ENCODE data around the gene TSSC4.

TSSC4 gene

DNA sequence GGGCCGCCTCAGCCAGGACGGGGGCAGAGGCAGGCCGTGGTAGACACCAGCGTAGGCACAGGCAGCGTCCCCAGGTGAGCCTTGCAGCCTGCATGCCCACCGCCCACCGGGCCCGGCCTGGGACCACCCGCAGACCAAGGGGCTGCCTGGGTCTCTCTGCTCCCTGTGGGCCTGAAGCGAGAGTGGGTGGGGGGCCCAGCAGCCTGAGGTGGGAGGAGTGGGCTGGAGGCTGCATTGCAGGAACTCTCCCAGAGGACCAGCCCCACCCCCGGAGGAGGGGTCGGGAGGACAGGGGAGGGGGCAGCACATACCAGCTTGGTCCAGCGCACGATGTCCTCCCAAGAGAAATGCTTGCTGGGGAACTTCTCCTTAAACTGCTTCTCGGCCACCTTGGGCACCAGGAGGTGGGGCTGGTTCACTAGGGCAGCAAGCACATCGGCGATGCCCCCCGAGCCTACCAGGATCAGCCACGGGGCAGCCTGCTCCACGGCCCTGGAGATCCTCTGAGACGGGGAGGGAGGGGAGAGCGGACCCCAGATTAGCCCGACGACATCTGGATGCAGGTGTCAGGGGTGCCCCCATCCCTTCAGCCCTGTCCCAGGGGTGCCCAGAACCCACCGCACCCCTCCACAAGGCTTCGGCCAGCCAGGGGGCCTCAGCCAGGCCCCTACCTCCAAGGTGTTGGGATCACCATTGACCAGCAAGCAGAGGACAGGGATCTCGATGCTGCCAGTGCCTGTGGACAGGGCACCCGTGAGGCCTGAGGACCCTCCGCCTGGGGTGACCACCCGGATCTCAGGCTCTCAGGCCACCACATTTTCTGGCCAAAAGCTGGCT lies 17.5 kb downstream of the TSSC4 start:
- no peak for DNase-seq (ENCODE audit: low read depth in 2 of 2)

DNA sequence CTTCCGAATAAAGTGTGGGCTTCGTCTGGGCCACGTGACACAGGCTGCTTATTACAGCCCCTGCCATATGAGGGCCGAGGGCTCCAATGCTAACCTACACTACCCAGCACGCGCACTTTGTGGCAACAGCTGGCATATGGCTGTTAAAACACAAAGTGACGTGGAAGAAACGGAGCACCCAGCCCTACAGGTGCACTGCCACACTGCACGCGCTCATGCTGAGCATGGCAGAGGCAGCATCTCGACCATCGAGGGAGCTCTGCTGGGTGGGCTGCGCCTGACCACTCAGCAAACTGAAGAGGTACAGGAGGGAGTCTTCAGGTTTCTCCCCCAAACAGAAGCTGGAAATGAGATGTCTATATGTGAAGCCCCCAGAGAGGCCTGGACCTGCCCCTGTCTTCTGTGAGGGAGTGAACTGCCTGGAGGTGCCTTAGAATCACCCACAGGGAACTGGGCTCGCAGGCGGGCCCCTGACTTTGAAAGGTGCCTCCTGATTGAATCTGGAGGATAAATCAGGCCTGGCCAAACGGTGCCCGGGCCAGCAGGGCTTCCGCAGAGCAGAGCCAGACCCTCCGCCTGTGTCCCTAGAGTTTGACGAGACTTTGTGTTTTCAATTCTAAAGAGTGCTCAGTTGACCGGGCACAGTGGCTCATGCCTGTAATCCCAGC lies 18.3 kb downstream of the TSSC4 start:
- no peak for DNase-seq (ENCODE audit: low read depth in 2 of 2)

DNA sequence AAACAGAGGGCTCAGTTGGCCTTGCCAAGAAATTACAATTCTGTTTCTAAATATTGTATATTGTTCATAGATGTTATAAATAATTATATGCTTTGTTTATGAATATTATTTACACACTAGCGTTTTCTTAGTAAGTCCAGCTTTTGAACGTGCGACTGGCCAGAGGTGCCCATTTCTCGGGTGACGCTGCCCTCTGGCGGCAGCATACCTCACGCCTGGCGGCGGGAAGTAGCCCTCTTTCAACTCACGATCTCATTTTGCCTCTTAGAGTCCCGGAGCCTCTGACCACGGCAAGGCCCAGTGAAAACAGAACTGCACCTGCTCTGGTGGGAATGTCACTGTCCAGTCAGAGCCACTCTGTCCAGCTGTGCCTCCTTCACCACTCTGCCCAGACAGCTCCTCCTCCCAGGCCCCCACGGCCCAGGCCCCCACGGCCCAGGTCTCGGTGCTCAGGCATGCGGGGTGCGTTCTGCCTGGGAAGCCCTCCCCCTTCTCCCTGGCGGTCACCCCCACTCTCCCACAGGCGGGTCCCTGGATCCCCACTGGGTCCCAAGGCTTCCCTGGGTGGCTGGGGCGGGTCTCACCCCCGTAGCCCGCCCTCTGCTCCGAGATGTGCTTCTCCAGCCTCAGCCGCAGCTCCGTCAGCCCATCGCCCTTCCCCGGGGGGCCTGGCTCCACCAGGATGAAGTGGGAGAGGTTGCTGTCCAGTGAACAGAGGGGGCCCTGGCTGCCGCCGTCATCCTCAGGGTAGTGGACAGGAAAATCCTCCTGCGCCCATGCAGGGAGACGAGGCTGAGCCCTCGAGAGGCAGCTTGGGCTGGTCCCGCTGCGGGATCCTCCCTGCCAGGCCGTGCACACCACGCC lies 19.3 kb downstream of the TSSC4 start:
- DNase-seq (ENCODE audit: low read depth in 2 of 2), result peak; percentile 58 to 61

DNA sequence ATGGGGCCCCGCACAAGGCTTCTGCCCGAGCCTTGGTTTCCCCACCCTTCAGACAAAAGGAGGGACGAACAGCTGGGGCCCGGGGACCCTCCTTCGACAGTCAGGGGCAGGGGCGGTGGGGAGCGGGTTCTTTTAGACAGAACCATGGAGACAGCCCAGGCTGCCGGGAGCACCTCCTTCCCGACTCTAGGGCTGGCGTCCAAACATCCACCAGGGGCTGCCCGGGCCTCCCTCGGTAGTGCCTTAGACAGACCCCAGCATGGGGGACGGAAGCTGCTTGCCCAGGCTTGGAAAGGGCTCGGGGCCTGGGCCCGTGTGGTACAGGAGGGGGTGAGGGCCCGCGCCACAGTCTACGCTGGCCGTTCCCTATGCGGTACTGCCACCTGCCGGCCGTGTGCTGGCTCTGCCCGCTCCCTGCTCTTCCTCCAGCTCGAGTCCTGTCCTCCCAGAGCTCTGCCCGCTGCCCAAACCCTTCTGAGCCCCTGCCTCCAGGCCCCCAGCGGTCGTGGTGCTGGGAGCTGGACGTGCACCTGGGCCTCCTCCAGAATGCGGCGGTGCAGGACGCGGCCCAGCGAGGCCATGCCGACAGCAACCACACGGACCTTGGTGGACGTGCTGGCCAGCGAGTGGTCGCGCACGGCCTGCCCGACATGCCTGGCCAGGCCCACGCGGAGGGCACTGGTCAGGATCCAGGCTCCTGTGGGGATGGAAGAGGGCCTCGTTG lies 20.1 kb downstream of the TSSC4 start:
- peak; percentile 63 to 66 for DNase-seq (ENCODE audit: low read depth in 2 of 2)

DNA sequence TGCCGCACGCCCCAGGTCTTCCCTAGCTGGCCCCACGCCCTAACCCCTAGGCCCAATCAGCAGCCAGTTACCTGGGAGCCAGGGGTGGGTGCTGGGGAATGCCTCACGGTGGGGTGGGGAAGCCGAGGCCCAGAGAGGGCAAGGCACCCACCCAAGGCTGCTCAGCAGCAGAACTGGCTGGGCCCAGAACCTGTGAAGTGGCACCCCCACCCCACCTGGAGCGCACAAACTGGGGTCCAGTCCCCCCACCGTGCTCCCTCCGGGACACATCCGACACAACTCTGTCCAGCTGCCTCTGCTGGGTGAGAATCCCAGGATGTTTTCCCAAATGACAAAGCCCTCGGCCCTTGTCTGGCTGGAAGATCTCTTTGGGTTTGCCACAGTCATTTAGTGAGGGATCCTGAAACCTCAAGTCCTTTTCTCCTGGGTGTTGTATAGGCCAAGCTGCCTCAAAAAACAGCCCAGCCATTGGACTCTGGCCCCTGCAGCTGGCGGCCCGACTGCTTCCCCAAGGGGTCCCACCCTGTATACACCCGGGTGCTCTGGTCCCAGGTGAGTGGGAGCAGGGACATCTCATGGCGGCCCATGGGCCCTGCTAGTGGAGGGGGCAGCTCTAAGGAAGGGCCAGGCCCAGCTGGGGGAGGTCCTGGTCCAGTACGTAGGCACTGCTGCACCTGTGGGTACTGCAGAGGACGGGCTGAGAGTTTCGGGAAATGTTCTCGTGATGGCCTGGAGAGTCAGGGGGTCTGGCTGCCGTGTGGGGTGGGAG lies 20.9 kb downstream of the TSSC4 start:
- DNase-seq (ENCODE audit: low read depth in 2 of 2), result no peak

DNA sequence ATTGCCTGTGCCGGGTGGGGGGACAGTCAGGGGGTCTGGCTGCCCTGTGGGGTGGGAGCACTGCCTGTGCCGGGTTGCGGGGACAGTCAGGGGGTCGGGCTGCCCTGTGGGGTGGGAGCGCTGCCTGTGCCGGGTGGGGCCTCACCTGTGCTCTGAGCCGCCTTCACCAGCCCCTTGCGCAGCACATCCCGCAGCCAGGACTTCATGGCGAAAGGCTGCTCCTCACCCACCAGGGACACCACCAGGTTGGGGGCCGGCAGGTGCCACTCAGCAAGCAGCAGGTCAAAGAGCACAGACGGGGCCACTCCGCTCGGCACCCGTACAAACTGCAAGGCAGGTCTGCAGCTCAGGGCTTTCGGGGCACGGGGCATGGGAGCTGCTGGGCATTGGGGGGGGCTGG lies 21.4 kb downstream of the TSSC4 start:
- no peak for DNase-seq (ENCODE audit: low read depth in 2 of 2)

DNA sequence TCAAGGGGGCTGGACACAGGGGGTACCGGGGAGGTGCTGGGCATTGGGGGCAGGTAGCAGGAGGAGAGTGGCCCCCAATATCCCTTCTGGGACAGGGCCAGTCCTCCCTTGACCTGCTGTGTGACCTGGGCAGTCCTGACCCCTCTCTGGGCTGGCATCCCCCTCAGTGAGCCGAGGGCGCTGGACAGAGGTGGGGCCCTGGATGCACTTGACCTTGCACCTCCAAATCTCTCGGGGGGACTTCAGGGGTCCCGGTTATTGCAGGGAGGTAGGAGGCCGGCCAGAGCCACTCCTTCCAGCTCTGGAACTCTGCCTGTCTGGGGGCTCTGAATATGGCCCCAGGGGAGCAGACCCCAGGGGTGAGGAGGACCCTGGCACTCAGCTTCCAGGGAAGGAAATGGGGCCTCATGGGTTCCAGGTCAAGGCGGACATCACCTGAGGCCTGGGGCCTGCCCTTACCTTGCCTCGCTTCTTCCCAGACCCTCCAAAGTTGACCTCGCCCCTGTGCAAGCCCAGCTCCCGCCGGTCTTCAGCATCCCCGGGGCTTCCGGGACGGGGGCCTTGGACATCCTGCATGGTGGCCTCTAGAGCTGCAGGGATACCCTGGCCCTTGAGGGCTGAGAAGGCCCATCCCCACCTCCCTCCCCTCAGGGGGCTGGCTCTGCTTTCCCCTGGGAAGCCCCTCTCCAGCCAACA lies 22.1 kb downstream of the TSSC4 start:
- DNase-seq (ENCODE audit: low read depth in 2 of 2), result no peak

DNA sequence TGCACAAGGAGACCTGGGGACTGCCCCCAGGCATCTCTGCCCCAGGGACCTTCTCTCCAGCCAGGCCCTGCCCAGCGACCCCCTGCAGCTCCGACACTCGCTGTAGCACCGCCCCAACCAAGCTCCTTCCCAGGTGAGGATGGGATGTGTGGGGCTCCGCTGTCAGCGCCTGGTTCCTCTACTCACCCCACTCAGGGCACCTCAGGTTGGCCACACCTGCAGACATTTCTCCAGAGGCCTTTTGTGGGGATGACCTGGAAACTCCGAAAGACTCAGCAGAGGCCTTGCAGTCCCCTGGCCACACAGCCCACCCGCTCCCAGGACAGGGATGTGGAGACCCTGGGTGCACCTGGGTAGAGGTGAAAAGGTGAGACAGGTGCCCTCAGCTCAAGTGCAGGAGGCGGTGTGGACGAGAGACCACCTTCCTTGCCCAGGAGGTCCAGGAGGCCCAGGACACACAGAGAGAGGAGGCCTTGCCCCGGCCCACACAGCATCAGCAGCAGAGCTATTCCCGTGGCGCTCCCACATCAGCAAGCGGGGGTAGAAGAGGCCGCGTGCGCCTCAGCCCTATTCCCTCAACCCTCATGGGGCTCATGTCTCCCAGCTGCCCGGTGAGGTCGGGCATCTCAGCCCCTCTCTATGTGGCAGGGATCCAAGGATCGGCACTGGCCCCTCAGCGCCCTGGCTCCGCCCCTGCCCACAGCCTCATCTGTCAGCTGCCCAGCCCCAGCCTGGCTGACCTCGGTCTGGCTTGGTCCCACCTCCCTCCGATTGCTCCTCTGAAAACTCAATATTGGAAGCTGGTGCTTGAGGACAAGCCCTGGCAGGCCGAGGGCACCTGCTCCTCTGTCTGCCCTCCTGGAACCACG lies 22.8 kb downstream of the TSSC4 start:
- DNase-seq (ENCODE audit: low read depth in 2 of 2), result no peak

DNA sequence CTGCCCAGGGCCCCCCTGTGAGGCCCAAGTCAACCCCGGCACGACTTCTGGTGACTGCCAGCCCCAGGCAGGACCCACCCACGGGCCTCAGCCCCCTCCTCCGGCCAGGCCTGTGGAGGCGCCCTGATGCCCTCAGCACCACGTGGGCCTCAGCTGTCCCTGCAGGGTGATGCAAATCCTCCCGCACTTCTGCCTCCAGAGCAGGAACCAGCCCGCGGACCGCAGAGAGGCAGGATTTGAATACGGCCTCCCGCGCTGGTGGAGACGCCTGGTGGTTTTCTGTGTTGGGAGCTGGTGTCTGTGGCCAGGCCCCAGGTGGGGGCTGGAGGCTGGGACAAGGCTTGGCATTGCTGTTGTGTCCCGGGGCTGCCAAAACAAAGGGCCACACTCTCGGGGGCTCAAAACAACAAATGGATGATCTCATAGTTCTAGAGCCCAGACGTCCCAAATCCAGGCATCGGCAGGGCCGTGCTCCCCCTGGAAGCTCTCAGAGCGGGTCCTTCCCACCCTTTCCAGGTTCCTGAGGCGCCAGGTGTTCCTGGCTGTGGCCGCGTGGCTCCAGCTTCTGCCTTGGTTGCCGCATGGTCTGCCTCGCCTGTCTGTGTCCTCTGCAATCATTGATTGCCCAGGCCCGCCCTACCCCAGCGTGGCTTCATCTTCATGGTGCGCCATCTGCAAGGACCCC lies 24.4 kb downstream of the TSSC4 start:
- no peak for DNase-seq (ENCODE audit: low read depth in 2 of 2)

DNA sequence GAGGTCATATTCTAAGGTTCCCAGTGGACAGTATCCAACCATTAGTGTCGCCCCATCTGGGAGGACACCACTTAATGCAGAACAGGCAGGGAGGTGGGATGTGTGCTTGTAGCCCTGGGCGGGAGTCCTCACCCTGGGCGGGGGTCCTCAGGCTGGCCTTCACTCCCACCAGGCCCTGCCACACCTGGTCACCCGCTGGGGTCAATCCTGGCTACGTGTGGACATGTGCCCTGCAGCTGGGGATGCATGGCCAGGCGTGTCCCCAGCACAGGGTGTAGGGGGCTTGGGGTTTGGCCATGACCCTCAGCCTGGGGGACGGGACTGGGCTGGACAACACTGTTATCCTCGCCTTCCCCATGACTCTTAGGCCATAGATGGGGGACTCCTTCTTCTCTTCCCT lies 25.0 kb downstream of the TSSC4 start:
- no peak for DNase-seq (ENCODE audit: low read depth in 2 of 2)

DNA sequence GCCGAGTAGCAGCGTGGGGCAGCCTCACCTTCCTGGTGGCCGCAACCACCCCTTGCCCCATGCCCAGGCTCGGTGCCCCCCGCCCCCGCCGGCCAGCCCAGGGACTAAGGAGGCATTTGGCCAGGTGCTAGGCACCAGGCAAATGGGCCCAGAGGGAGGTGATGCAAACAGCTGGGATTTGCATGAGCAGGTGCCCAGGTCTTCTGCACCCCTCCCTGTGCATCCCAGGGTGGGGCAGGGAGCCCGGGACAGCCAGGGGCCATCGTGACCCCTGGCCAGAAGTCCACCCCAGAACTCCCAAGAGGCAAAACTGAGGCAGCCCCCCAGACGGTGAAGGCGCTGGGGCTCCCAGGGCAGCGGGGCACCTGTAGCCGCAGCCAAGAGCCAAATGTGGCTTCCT lies 25.7 kb downstream of the TSSC4 start:
- no peak for DNase-seq (ENCODE audit: low read depth in 2 of 2)

DNA sequence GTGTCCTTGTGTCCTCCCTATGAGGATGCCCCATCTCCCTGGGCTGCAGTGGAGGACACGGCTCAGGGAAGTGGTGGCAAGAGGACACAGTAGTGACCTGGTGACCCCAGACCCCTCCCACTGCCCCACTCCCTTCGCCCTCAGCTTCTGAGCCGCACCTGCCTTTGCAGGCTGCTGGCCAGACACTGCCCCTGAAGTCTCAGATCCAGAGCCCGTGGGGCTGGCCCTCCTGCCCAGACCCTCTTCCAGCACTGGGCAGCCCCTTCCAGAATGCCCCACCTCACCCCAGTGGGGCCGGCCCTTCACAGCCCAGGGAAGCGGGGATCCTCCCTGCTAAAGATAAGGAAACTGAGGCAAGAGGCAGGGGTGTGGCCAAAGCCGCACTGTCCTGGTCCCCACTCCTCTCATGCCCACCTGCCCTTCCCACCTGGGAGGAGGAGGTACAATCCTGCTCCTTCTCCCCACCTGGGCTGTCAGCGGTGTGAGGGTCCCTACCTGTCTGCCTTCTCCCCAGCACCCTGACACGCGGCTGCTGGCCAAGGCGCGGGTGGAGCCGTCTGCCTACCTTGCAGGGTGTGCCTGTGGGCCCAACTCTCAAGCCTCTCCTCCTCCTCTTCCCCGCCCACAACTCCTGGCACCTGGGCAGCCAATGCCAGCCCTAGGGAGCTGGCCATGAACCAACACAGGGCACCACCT lies 26.4 kb downstream of the TSSC4 start:
- DNase-seq (ENCODE audit: low read depth in 2 of 2), result no peak

DNA sequence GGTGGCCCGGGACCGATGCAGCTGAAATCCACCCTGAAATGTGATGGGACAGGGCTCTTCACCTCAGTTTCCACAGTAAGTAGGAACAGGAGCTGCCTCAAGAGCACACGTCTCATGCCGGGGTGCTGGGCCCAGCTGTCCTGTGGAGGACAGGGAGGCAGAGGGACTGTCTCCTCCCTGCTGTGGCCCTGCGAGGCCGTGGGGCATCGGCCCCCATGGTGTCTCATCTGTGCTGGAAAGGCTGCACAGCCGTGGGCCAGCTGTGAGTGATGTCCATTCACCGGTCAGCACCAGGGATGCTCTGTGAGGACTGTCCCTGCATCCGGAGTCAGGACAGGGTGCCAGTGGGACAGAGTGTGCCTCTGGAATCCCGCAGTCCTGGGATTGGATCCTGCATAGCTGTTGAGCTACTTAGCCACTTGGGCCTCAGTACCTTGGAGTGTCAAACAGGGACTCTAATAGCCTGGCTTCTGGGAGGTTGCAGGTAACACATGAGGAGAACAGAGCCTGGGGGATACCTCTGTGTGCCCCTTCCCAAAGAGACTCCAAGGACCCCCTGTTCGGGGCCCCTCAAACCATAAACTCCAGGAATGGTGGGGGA lies 27.3 kb downstream of the TSSC4 start:
- DNase-seq (ENCODE audit: low read depth in 2 of 2), result no peak

DNA sequence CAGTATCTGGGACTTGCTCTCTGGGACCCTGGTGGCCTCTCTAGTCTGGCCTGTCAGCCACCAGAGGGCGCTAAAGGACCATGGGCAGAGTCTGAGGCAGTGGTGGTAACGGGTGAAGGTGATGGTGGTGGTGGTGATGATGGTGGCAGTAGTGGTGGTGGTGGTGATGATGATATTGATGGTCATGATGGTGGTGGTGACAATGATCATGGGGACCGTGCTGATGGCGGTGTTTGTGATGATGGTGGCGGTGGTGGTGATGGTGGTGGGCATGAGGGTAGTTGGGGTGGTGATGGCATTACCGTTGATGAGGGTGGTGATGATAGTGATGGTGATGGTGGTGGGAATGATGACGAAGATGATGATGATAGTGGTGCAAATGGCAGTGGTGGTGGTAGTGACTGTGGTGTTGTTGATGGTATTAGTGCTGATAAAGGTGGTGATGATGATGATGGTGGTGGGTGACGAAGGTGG lies 27.8 kb downstream of the TSSC4 start:
- peak; percentile 72 to 81 for DNase-seq (ENCODE audit: low read depth in 2 of 2)

DNA sequence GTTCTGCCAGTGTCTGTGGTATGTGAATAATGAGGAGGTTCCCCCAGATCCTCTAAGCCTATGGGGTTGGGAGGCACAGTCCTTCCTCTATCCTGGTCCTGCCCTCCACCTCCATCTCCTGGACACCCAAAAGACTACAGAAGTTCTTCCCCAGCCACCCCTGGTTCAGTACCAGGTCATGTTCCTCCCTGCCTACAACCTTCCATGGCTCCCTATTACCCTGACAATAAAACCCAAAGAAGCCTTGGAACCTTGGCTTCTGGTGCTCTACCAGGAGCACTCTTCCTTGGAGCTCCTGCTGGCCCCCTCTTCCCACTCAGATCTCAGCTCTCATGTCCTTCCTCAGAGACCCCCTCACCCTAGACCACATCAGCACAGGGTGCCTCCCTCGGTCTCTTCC lies 30.8 kb downstream of the TSSC4 start:
- no peak for DNase-seq (ENCODE audit: low read depth in 2 of 2)

DNA sequence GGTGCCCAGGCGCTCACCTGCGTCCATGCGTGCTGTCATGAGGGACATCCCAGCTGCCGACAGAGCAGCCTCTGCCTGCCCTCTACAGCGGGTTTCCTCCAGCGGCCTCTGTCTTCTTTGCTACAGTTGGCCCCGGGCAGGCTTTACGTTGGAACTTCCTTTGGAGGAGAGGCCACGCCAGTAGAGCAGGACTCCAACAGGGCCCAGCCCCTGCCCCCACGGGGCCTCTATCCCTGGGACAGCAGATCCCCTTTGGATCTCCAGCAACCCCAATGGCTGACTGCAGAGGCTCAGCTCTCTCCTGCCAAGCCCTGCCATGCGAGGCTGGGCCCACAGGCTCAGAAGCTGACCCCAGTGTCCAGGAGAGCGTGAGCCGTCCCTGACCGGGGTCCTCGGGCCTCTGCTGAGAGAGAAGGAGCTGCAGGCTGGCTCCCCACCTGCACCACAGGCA lies 31.6 kb downstream of the TSSC4 start:
- DNase-seq (ENCODE audit: low read depth in 2 of 2), result no peak

DNA sequence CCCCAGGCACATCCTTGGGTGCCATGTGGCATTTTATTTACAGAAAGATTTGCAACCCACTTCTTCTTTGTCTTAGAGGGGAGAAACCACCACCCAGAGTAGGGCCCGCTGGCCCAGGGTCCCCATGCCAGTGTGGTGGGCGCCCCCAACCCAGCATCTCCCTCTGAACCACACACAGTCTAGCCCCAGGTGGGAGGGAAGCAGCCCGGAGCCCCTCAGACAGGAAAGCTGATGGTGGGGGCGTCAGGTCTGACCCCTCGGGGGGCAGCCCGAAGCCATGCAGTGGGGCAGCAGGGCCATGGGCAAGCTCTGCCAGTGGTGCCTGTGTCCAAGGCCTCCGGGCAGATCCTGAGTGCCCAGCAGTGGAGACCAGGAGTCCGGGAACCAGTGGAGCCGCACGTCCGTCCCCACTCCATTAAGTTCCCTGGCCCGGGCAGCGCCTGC lies 32.1 kb downstream of the TSSC4 start:
- DNase-seq (ENCODE audit: low read depth in 2 of 2), result no peak

All from stimulated activated CD8-positive, alpha-beta memory T cell treated with anti-CD3 and anti-CD28 coated beads, Interleukin-2, amount 100 ng/mL, for 48 hours (primary cell).